ENCODE measurements around the gene TGFBR3.
"Not testable (repeated sequence)": the region's sequence is repeated elsewhere in the genome, so short reads cannot be mapped to it uniquely, and the experiment has no call there.

Gene TGFBR3

GRCh38 chr1:91883470-91883869 is 2.5 kb downstream of the TGFBR3 start:
- DNase-seq (ENCODE audit: low spot score), result peak; percentile 66

GRCh38 chr1:91881280-91881679 is 4.7 kb downstream of the TGFBR3 start:
- no peak for DNase-seq (ENCODE audit: low spot score)

- no peak for DNase-seq (ENCODE audit: low spot score)
These were observed 6.2 kb downstream of the TGFBR3 start for GRCh38 chr1:91879733-91880132.

- DNase-seq (ENCODE audit: low spot score), result no peak
These were observed 8.3 kb downstream of the TGFBR3 start for GRCh38 chr1:91877574-91878208.

GRCh38 chr1:91876781-91877573 is 9.0 kb downstream of the TGFBR3 start:
- no peak for DNase-seq (ENCODE audit: low spot score)

GRCh38 chr1:91876040-91876470 is 9.9 kb downstream of the TGFBR3 start:
- DNase-seq (ENCODE audit: low spot score), result peak; percentile 37

GRCh38 chr1:91874167-91874566 is 11.8 kb downstream of the TGFBR3 start:
- no peak for DNase-seq (ENCODE audit: low spot score)

- no peak for DNase-seq (ENCODE audit: low spot score)
These were observed 13.3 kb downstream of the TGFBR3 start for GRCh38 chr1:91872559-91873081.

GRCh38 chr1:91872000-91872399 is 14.0 kb downstream of the TGFBR3 start:
- DNase-seq (ENCODE audit: low spot score), result no peak

- no peak for DNase-seq (ENCODE audit: low spot score)
These were observed 15.6 kb downstream of the TGFBR3 start for GRCh38 chr1:91870322-91870721.

GRCh38 chr1:91866425-91866824 is 19.5 kb downstream of the TGFBR3 start:
- no peak for DNase-seq (ENCODE audit: low spot score)

GRCh38 chr1:91864017-91864700 is 21.8 kb downstream of the TGFBR3 start:
- no peak for DNase-seq (ENCODE audit: low spot score)

GRCh38 chr1:91863498-91863897 is 22.5 kb downstream of the TGFBR3 start:
- DNase-seq (ENCODE audit: low spot score), result no peak

- no peak for DNase-seq (ENCODE audit: low spot score)
These were observed 23.8 kb downstream of the TGFBR3 start for GRCh38 chr1:91862120-91862519.

- DNase-seq (ENCODE audit: low spot score), result no peak
These were observed 28.3 kb downstream of the TGFBR3 start for GRCh38 chr1:91857557-91858239.

- DNase-seq (ENCODE audit: low spot score), result no peak
These were observed 29.0 kb downstream of the TGFBR3 start for GRCh38 chr1:91856996-91857395.

- no peak for DNase-seq (ENCODE audit: low spot score)
These were observed 31.0 kb downstream of the TGFBR3 start for GRCh38 chr1:91854852-91855534.

GRCh38 chr1:91853397-91853796 is 32.6 kb downstream of the TGFBR3 start:
- DNase-seq (ENCODE audit: low spot score), result no peak

- not testable (repeated sequence) for DNase-seq (ENCODE audit: low spot score)
These were observed 33.9 kb downstream of the TGFBR3 start for GRCh38 chr1:91852011-91852410.

GRCh38 chr1:91851130-91852010 is 34.6 kb downstream of the TGFBR3 start:
- DNase-seq (ENCODE audit: low spot score), result no peak

GRCh38 chr1:91850708-91851107 is 35.2 kb downstream of the TGFBR3 start:
- DNase-seq (ENCODE audit: low spot score), result no peak
